GM10266 (cell line): ENCODE measurements around the gene NKD1.

Experiments
- DNase-seq: peaks from one replicate; pipeline ENCODE4 v3.0.0; 2012; ENCODE audit errors: extremely low spot score
- CTCF ChIP-seq: IDR thresholded peaks from 2 replicates; pipeline ENCODE4 v1.5.1; 2012; ENCODE audit warnings: mild to moderate bottlenecking, low read depth; ENCODE audit not compliant: control insufficient read depth, insufficient read depth; ENCODE audit errors: missing control alignments

Gene NKD1

DNA sequence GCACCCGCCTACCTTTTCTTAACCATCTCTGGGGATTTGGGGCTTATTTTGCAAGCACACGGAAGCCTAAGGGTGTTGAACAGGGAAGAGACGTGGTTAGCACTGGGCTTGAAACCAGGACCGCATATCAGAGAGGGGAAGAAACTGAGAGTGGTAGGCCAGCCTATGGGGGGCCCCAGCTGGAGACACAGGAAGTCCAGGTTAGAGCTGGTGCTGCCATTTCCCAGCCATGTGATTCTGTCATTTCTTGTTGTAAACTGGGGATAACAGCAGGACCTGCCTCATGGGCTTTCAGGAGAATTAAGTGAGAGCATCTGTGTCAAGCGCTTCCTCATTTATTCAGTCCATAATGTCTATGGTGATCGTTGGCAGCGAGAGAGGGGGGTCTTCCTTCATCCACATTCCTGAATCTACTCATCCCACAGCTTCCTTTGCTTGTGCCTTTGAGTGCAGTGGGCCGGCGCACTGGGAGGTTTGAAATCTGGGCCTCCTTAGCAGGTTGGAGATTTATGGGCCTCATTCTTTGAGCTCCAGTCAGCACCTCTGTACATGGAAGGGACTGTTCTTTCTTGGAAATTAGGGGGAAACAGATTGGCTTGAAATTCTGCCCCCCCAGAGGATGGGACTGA, 20.1 kb downstream of the NKD1 start:
- TF ChIP-seq CTCF, result no peak
- no peak for DNase-seq

DNA sequence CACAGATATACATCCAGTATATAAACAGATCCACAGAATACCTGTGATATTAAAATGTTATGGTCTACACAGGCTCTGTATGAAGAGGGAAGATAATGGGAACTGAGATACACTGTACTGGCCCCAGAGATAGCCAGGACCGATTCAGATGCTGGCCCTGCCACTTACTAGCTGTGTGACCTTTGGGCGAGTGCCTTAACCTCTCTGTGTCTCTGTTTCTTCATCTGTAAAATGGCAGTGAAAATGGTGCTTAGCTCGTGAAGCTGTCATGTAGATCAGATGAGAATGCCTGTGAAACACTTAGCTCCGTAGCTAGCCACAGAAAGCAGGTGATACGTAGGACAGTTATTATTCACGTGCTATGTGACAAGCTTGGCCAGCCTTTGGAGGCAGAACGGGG, 22.2 kb downstream of the NKD1 start:
- TF ChIP-seq CTCF, result no peak

DNA sequence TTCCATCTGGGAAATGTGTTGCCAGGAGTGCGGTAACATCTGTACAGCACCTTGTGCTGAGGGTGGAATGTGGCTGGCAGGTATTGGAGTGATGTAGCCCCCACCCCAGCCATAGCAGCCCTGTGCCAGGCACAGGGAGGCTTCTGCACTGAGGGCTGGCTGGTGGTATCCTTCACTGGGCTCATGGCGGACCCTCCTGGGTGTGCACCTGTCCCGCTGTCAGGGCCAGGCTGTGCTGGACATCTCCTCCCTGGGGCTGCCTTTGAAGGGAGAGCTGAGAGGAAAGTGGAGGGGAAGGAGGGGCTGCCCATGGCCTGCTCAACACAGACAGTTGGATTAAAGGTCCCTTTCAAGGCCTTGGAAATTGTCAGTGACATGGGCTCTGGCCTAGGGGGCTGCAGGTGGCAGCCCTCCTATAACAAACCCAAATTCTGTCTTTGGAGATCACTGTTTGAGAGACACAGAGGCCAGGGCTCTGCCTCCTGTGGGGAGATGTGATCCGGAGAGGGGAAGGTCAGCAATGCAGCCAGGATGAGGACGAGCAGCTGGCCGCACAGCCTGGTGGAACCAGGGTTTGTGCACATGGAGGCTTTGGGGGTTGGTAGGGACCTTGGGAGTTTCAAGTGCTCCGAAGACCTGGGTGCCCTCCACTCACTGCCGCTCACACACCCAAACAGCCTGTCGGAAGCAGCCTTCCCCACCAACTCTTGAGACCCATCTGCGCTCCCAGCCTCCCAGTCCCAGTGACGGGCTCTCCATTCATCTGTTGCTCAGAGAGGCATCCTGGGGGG, 22.8 kb downstream of the NKD1 start:
- no peak for TF ChIP-seq CTCF
- no peak for DNase-seq

More for the DNA sequence above, 22.2 kb downstream of the NKD1 start:
- DNase-seq, result no peak

DNA sequence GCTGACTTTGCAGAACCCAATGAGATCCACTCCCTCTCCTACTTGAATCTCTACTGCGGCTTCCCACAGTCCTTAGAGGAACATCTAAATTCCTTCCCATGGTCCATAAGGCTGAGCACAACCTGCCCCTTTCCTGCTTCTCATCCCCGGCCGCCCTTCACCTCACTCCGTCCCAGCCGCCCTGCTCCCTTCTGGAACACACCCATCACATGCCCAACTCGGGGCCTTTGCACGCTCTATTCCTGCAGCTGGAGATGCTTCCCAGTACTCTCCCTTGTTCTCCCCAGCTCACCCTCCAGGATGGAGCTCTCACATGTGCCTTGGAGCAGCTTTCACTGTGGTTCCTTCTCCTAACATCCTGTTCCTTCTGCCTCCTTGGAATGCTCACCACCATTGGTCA, 23.6 kb downstream of the NKD1 start:
- TF ChIP-seq CTCF, result no peak
- DNase-seq, result no peak

- TF ChIP-seq CTCF, result no peak
- no peak for DNase-seq
These were observed 24.5 kb downstream of the NKD1 start for GRCh38 chr16:50572700-50573099.

DNA sequence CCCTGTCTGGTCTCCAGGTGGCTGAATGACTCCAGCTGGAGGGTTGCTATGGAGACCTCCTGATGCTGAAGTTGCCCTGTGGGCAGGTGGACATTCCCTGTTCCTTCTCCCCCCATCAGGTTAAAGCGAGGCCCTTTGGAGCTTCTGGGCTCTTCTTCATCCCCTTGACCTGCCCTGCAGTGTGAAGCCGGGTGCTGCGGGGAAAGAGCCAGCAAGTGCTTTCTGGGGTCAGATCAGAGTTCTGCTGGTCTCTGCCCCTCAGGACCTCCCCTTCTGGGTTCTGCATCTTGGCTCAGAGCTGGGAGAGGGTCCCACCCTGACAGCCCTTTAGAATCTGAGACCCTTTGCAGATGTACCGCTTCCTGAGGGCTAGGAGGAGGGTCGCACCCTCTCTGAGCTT, 25.1 kb downstream of the NKD1 start:
- no peak for TF ChIP-seq CTCF
- DNase-seq, result no peak
